ENCODE results near the gene RPL15.

Gene RPL15

DNA sequence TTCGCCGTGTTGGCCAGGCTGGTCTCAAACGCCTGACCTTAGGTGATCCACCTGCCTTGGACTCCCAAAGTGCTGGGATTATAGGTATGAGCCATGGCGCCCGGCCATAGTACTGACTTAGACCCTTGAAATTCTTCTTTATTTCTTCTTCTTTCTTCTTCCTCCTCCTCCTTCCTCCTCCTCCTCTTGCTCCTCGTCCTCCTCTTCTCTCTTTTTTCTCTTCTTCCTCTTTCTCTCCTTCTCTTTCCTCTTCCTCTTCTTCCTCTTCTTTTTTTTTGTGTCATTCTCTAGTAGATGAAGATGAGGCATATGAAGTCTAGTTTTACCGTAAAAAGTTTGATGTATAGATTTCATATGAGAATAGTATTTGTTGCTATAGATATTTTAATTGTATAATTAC is 9.3 kb downstream of the RPL15 start:
- DNase-seq (ENCODE audit: insufficient read length, low spot score) (no peak), FAIRE-seq (no peak)
- no peak for TF ChIP-seq POLR2A (IDR thresholded peaks at IDR 0.05; ENCODE audit: low read depth, low read length)
- TF ChIP-seq POLR2AphosphoS5 (IDR thresholded peaks at IDR 0.05; ENCODE audit: low read depth, low read length) = no peak
- no peak for TF ChIP-seq TAF1 (IDR thresholded peaks at IDR 0.05; ENCODE audit: low read depth, low read length)
- no peak for TF ChIP-seq PAX5 (IDR thresholded peaks at IDR 0.05; ENCODE audit: insufficient read depth, low read length, severe bottlenecking)
- TF ChIP-seq SPI1 (IDR thresholded peaks at IDR 0.05; ENCODE audit: low read depth, low read length) = no peak
- TF ChIP-seq POU2F2 (IDR thresholded peaks at IDR 0.05; ENCODE audit: low read depth, low read length) = no peak

GRCh38 chr3:23926736-23927135 is 9.8 kb downstream of the RPL15 start:
- DNase-seq (ENCODE audit: insufficient read length, low spot score) (no peak), FAIRE-seq (no peak)
- TF ChIP-seq POLR2AphosphoS5 (IDR thresholded peaks at IDR 0.05; ENCODE audit: low read depth, low read length) (no peak), SPI1 (IDR thresholded peaks at IDR 0.05; ENCODE audit: low read depth, low read length) (no peak), POLR2A (IDR thresholded peaks at IDR 0.05; ENCODE audit: low read depth, low read length) (no peak), PAX5 (IDR thresholded peaks at IDR 0.05; ENCODE audit: insufficient read depth, low read length, severe bottlenecking) (no peak), POU2F2 (IDR thresholded peaks at IDR 0.05; ENCODE audit: low read depth, low read length) (no peak), TAF1 (IDR thresholded peaks at IDR 0.05; ENCODE audit: low read depth, low read length) (no peak)

GRCh38 chr3:23928524-23928923 is 11.6 kb downstream of the RPL15 start:
- TF ChIP-seq PAX5 (IDR thresholded peaks at IDR 0.05; ENCODE audit: insufficient read depth, low read length, severe bottlenecking) (no peak), POLR2A (IDR thresholded peaks at IDR 0.05; ENCODE audit: low read depth, low read length) (no peak), POLR2AphosphoS5 (IDR thresholded peaks at IDR 0.05; ENCODE audit: low read depth, low read length) (no peak), SPI1 (IDR thresholded peaks at IDR 0.05; ENCODE audit: low read depth, low read length) (no peak), POU2F2 (IDR thresholded peaks at IDR 0.05; ENCODE audit: low read depth, low read length) (no peak), TAF1 (IDR thresholded peaks at IDR 0.05; ENCODE audit: low read depth, low read length) (no peak)
- DNase-seq (ENCODE audit: insufficient read length, low spot score) = no peak
- no peak for FAIRE-seq

GRCh38 chr3:23931597-23931996 is 14.7 kb downstream of the RPL15 start:
- peak; percentile 16 for FAIRE-seq
- DNase-seq (ENCODE audit: insufficient read length, low spot score) = no peak
- TF ChIP-seq POLR2AphosphoS5 (IDR thresholded peaks at IDR 0.05; ENCODE audit: low read depth, low read length) (no peak), SPI1 (IDR thresholded peaks at IDR 0.05; ENCODE audit: low read depth, low read length) (no peak), POLR2A (IDR thresholded peaks at IDR 0.05; ENCODE audit: low read depth, low read length) (no peak), PAX5 (IDR thresholded peaks at IDR 0.05; ENCODE audit: insufficient read depth, low read length, severe bottlenecking) (no peak), TAF1 (IDR thresholded peaks at IDR 0.05; ENCODE audit: low read depth, low read length) (no peak), POU2F2 (IDR thresholded peaks at IDR 0.05; ENCODE audit: low read depth, low read length) (no peak)

DNA sequence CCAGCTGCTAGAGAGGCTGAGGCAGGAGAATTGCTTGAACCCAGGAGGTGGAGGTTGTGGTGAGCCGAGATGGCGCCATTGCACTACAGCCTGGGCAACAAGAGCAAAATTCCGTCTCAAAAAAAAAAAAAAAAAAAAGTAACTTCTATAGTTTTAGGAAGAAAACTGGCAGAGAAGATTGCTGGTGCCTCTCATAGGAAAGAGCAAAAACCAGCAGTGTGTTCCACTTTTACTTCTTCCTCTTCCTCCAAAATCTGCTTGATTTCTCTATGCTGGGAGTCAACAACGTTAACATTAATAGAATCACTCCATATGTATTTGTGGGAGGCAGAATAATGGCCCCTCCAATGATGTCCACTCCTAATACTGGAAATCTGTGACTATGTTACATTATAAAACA is 15.6 kb downstream of the RPL15 start:
- no peak for FAIRE-seq
- no peak for DNase-seq (ENCODE audit: insufficient read length, low spot score)
- TF ChIP-seq POLR2A (IDR thresholded peaks at IDR 0.05; ENCODE audit: low read depth, low read length) (no peak), POU2F2 (IDR thresholded peaks at IDR 0.05; ENCODE audit: low read depth, low read length) (no peak), POLR2AphosphoS5 (IDR thresholded peaks at IDR 0.05; ENCODE audit: low read depth, low read length) (no peak), PAX5 (IDR thresholded peaks at IDR 0.05; ENCODE audit: insufficient read depth, low read length, severe bottlenecking) (no peak), TAF1 (IDR thresholded peaks at IDR 0.05; ENCODE audit: low read depth, low read length) (no peak), SPI1 (IDR thresholded peaks at IDR 0.05; ENCODE audit: low read depth, low read length) (no peak)

GRCh38 chr3:23934253-23934652 is 17.3 kb downstream of the RPL15 start:
- DNase-seq (ENCODE audit: insufficient read length, low spot score) = no peak
- FAIRE-seq = no peak
- TF ChIP-seq SPI1 (IDR thresholded peaks at IDR 0.05; ENCODE audit: low read depth, low read length) = no peak
- no peak for TF ChIP-seq POLR2AphosphoS5 (IDR thresholded peaks at IDR 0.05; ENCODE audit: low read depth, low read length)
- TF ChIP-seq PAX5 (IDR thresholded peaks at IDR 0.05; ENCODE audit: insufficient read depth, low read length, severe bottlenecking) = no peak
- TF ChIP-seq POU2F2 (IDR thresholded peaks at IDR 0.05; ENCODE audit: low read depth, low read length) = no peak
- TF ChIP-seq TAF1 (IDR thresholded peaks at IDR 0.05; ENCODE audit: low read depth, low read length) = no peak
- no peak for TF ChIP-seq POLR2A (IDR thresholded peaks at IDR 0.05; ENCODE audit: low read depth, low read length)

- TF ChIP-seq TAF1 (IDR thresholded peaks at IDR 0.05; ENCODE audit: low read depth, low read length) = no peak
- no peak for DNase-seq (ENCODE audit: insufficient read length, low spot score)
- no peak for FAIRE-seq
Observed at GRCh38 chr3:23937296-23937695, 20.4 kb downstream of the RPL15 start.

GRCh38 chr3:23938688-23939087 is 21.8 kb downstream of the RPL15 start:
- DNase-seq (ENCODE audit: insufficient read length, low spot score) (no peak), FAIRE-seq (no peak)
- no peak for TF ChIP-seq POU2F2 (IDR thresholded peaks at IDR 0.05; ENCODE audit: low read depth, low read length)
- TF ChIP-seq PAX5 (IDR thresholded peaks at IDR 0.05; ENCODE audit: insufficient read depth, low read length, severe bottlenecking) = no peak
- no peak for TF ChIP-seq POLR2A (IDR thresholded peaks at IDR 0.05; ENCODE audit: low read depth, low read length)
- no peak for TF ChIP-seq SPI1 (IDR thresholded peaks at IDR 0.05; ENCODE audit: low read depth, low read length)
- TF ChIP-seq TAF1 (IDR thresholded peaks at IDR 0.05; ENCODE audit: low read depth, low read length) = no peak
- TF ChIP-seq POLR2AphosphoS5 (IDR thresholded peaks at IDR 0.05; ENCODE audit: low read depth, low read length) = no peak

DNA sequence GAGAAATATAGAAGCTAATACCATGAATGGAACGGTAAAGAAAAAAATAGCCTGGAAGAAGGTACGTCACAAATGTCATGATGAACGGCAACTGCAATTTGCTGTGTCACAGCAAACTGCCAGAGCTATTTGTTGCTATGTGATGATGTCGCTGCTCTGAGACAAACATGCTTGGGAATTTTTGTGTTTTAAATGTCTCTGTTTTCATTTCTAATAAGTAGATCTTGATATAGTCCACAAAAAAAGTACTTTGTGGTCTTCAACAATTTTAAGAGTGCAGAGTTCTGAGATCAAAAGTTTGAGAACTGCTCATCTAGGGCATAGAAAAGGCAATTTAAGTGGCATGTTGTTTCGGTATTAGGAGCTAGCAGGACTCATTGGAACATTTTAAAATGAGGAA is 23.8 kb downstream of the RPL15 start:
- FAIRE-seq (no peak), DNase-seq (ENCODE audit: insufficient read length, low spot score) (no peak)
- TF ChIP-seq TAF1 (IDR thresholded peaks at IDR 0.05; ENCODE audit: low read depth, low read length) = no peak
- no peak for TF ChIP-seq PAX5 (IDR thresholded peaks at IDR 0.05; ENCODE audit: insufficient read depth, low read length, severe bottlenecking)
- no peak for TF ChIP-seq SPI1 (IDR thresholded peaks at IDR 0.05; ENCODE audit: low read depth, low read length)

- DNase-seq (ENCODE audit: insufficient read length, low spot score) (no peak), FAIRE-seq (no peak)
- TF ChIP-seq TAF1 (IDR thresholded peaks at IDR 0.05; ENCODE audit: low read depth, low read length) (no peak), POLR2A (IDR thresholded peaks at IDR 0.05; ENCODE audit: low read depth, low read length) (no peak), POU2F2 (IDR thresholded peaks at IDR 0.05; ENCODE audit: low read depth, low read length) (no peak), PAX5 (IDR thresholded peaks at IDR 0.05; ENCODE audit: insufficient read depth, low read length, severe bottlenecking) (no peak), SPI1 (IDR thresholded peaks at IDR 0.05; ENCODE audit: low read depth, low read length) (no peak), POLR2AphosphoS5 (IDR thresholded peaks at IDR 0.05; ENCODE audit: low read depth, low read length) (no peak)
Observed at GRCh38 chr3:23941440-23941839, 24.5 kb downstream of the RPL15 start.

All from GM12891 (cell line).